Sigmoid colon (tissue), 7 donors: ENCODE data around the gene TSGA10. TPM values are rescaled to one million over a fixed set of nuclear protein-coding genes. Genes with fewer than 3 reads are reported as not detected.
"Not testable (repeated sequence)": the region's sequence is repeated elsewhere in the genome, so short reads cannot be mapped to it uniquely, and the experiment has no call there.

Experiments
- DNase-seq: peaks from one replicate; pipeline ENCODE4 v3.0.0-alpha.2; 2019
- H3K27ac ChIP-seq, 4 donors: fragments of 200-600 bp; sonication (generic); one replicate each; pipeline ENCODE4 v1.5.1; 2016 to 2019; ENCODE audit warnings: mild to moderate bottlenecking in 1 of 4
- H3K27me3 ChIP-seq, 3 donors: fragments of 200-600 bp; sonication (generic); one replicate each; pipeline ENCODE4 v1.5.1; 2019; ENCODE audit warnings: mild to moderate bottlenecking in 1 of 3
- H3K36me3 ChIP-seq, 4 donors: fragments of 200-600 bp; sonication (generic); one replicate each; pipeline ENCODE4 v1.5.1; 2016 to 2019
- H3K4me1 ChIP-seq, 4 donors: fragments of 200-600 bp; sonication (generic); one replicate each; pipeline ENCODE4 v1.5.1; 2017 to 2019
- H3K4me3 ChIP-seq, 4 donors: fragments of 200-600 bp; sonication (generic); one replicate each; pipeline ENCODE4 v1.5.1; 2017 to 2019; ENCODE audit warnings: mild to moderate bottlenecking in 2 of 4, moderate library complexity in 1 of 4
- H3K9me3 ChIP-seq, 4 donors: fragments of 200-600 bp in 3 of 4; sonication (generic) in 3 of 4; one replicate each; pipeline versions ENCODE4 v1.5.1 to v1.6.1; 2013 to 2019
- CTCF ChIP-seq, 4 experiments: fragments of 450-650 bp in 3 of 4; fragments of 200-600 bp in 1 of 4; IDR thresholded peaks; one replicate each; pipeline ENCODE4 v1.5.1; 2016 to 2019; ENCODE audit warnings: antibody characterized with exemption in 4 of 4, mild to moderate bottlenecking in 3 of 4, moderate library complexity in 2 of 4
- EP300 ChIP-seq, 4 donors: sonication (generic); formaldehyde crosslinking; IDR thresholded peaks; one replicate each; pipeline ENCODE4 v1.6.1; 2017; ENCODE audit warnings: antibody characterized with exemption in 4 of 4
- POLR2A ChIP-seq, 2 donors: fragments of 450-650 bp; IDR thresholded peaks; one replicate each; pipeline ENCODE4 v1.6.1; 2016; ENCODE audit warnings: antibody characterized with exemption in 2 of 2, mild to moderate bottlenecking in 2 of 2, moderate library complexity in 2 of 2
- POLR2AphosphoS5 ChIP-seq, 4 donors: sonication (generic); formaldehyde crosslinking; IDR thresholded peaks; one replicate each; pipeline ENCODE4 v1.6.1; 2017; ENCODE audit warnings: antibody characterized with exemption in 4 of 4
- WGBS, 2 donors: extraction: QIAGEN DNeasy Blood & Tissue Kit; methylation state at CpG; one replicate each; pipeline ENCODE4 v1.1.7; 2013; 5-methylcytosine and 5-hydroxymethylcytosine counted together
- intact Hi-C: fragments of 100-400 bp; cut with DNase I; formaldehyde crosslinking; loops from one replicate; pipeline ENCODE4 v1.15.1; 2023
- polyA plus RNA-seq, 3 donors: library from polyadenylated mRNA; stranded (reverse); fragments of 200-250 nt; gene quantifications; one replicate each; pipeline ENCODE4 v1.2.3, GENCODE V29; 2013
- total RNA-seq, 4 donors: library from RNA; depleted of rRNA; stranded (reverse); fragments of >200 nt; gene quantifications; one replicate each; pipeline ENCODE4 v1.1.0, GENCODE V29; 2016
- donor health status: healthy with polysubstance abuse.
- donor health status: Bipolar disorder and iron deficiency.
- donor health status: healthy.

Gene TSGA10
- total and polyA plus RNA-seq, 7 donors, result 1.4 to 8.4 (median 2.5) TPM

GRCh38 chr2:99139003-99139402, 15.7 kb downstream of the TSGA10 start:
- no peak for TF ChIP-seq POLR2A (IDR thresholded peaks at IDR 0.05)
- TF ChIP-seq CTCF (IDR thresholded peaks at IDR 0.05), result no peak
- TF ChIP-seq EP300 (IDR thresholded peaks at IDR 0.05), result no peak
- TF ChIP-seq POLR2AphosphoS5 (IDR thresholded peaks at IDR 0.05), result no peak
- intact Hi-C loops, result no loop called here
- no peak overlapping the region for H3K27ac ChIP-seq
- H3K4me1 ChIP-seq, result peaks cover 0 to 16% (median 11%) of the 10 kb centered on the region in 4 donors
- 96 to 97% methylated on average over 4 of the region's 4 CpGs for WGBS, 2 donors
- H3K4me3 ChIP-seq, result no peak overlapping the region
- H3K9me3 ChIP-seq, result no peaks in the 10 kb centered on the region
- no peak for DNase-seq
- no peaks in the 10 kb centered on the region for H3K27me3 ChIP-seq
- no peaks in the 10 kb centered on the region for H3K36me3 ChIP-seq

- H3K27ac ChIP-seq, H3K36me3 ChIP-seq, DNase-seq, H3K4me3 ChIP-seq, H3K27me3 ChIP-seq, H3K9me3 ChIP-seq, H3K4me1 ChIP-seq, intact Hi-C loops: not testable (repeated sequence)
- 91 to 97% methylated on average over 2 of the region's 2 CpGs for WGBS, 2 donors
These were observed 19.6 kb downstream of the TSGA10 start for GRCh38 chr2:99135044-99135556.

- H3K4me3 ChIP-seq, result no peak overlapping the region
- H3K4me1 ChIP-seq, result no peaks in the 10 kb centered on the region
- intact Hi-C loops, result no loop called here
- peaks cover 0 to 20% (median 4%) of the 10 kb centered on the region in 4 donors for H3K36me3 ChIP-seq
- no peak for TF ChIP-seq EP300 (IDR thresholded peaks at IDR 0.05)
- TF ChIP-seq POLR2A (IDR thresholded peaks at IDR 0.05), result no peak
- no peak for TF ChIP-seq CTCF (IDR thresholded peaks at IDR 0.05)
- no peak for TF ChIP-seq POLR2AphosphoS5 (IDR thresholded peaks at IDR 0.05)
- DNase-seq, result no peak
- no peak overlapping the region for H3K27ac ChIP-seq
- H3K9me3 ChIP-seq, result peaks cover 0 to 14% (median 5%) of the 10 kb centered on the region in 4 donors
- H3K27me3 ChIP-seq, result no peaks in the 10 kb centered on the region
- WGBS, 2 donors, result 80 to 89% methylated on average over 2 of the region's 2 CpGs
These were observed 26.8 kb downstream of the TSGA10 start for GRCh38 chr2:99127981-99128380.

GRCh38 chr2:99112617-99113016, 42.1 kb downstream of the TSGA10 start:
- no peak for DNase-seq
- H3K36me3 ChIP-seq, result no peaks in the 10 kb centered on the region
- TF ChIP-seq CTCF (IDR thresholded peaks at IDR 0.05) (no peak), POLR2AphosphoS5 (IDR thresholded peaks at IDR 0.05) (no peak), EP300 (IDR thresholded peaks at IDR 0.05) (no peak), POLR2A (IDR thresholded peaks at IDR 0.05) (no peak)
- no peaks in the 10 kb centered on the region for H3K4me1 ChIP-seq
- intact Hi-C loops, result no loop called here
- H3K9me3 ChIP-seq, result no peaks in the 10 kb centered on the region
- H3K4me3 ChIP-seq, result no peak overlapping the region
- peaks cover 0 to 4% (median 0%) of the 10 kb centered on the region in 3 donors for H3K27me3 ChIP-seq
- 81% methylated on average over 4 of the region's 4 CpGs for WGBS, 2 donors
- no peak overlapping the region for H3K27ac ChIP-seq

GRCh38 chr2:99111945-99112344, 42.8 kb downstream of the TSGA10 start:
- Histone ChIP-seq H3K4me1 (no peaks in the 10 kb centered on the region), H3K27ac (no peak overlapping the region), H3K27me3 (peaks cover 0 to 4% (median 0%) of the 10 kb centered on the region in 3 donors), H3K36me3 (no peaks in the 10 kb centered on the region), H3K4me3 (no peak overlapping the region), H3K9me3 (no peaks in the 10 kb centered on the region)
- 94% methylated on average over 1 of the region's 1 CpG for WGBS, 2 donors
- no peak for TF ChIP-seq POLR2AphosphoS5 (IDR thresholded peaks at IDR 0.05)
- no peak for TF ChIP-seq EP300 (IDR thresholded peaks at IDR 0.05)
- no peak for TF ChIP-seq POLR2A (IDR thresholded peaks at IDR 0.05)
- TF ChIP-seq CTCF (IDR thresholded peaks at IDR 0.05), result no peak
- intact Hi-C loops, result no loop called here
- no peak for DNase-seq
